Astrocyte of the spinal cord (primary cell): Measurements from ENCODE around the gene CACNA1E.

Experiments
- DNase-seq: peaks from one replicate; pipeline ENCODE4 v3.0.0; 2011; ENCODE audit warnings: low read depth, low spot score
- H3K4me3 ChIP-seq: 2 replicates; pipeline ENCODE4 v1.5.1; 2011; ENCODE audit warnings: low read depth, mild to moderate bottlenecking, low read length, moderate library complexity
- in situ Hi-C: cut with HindIII; loops from 2 replicates; pipeline ENCODE4 v1.10.0; 2017; ENCODE audit warnings: low sequenced_read_pairs
- TF ChIP-seq, protein P1 (sequence below): IDR thresholded peaks from 2 replicates; pipeline ENCODE4 v1.5.1; 2012; ENCODE audit warnings: low read depth, mild to moderate bottlenecking, low read length, inconsistent platforms

Gene CACNA1E

GRCh38 chr1:181483285-181484195 is at the start of gene CACNA1E:
Gene CACNA1E (plus strand): TSS chr1:181483517. CDS start chr1:181483745, 228 bp downstream.
- in situ Hi-C loops: no loop called here
- no peak for DNase-seq
- H3K4me3 ChIP-seq: no peak within 1 kb of the TSS
- TF ChIP-seq, protein P1, sequence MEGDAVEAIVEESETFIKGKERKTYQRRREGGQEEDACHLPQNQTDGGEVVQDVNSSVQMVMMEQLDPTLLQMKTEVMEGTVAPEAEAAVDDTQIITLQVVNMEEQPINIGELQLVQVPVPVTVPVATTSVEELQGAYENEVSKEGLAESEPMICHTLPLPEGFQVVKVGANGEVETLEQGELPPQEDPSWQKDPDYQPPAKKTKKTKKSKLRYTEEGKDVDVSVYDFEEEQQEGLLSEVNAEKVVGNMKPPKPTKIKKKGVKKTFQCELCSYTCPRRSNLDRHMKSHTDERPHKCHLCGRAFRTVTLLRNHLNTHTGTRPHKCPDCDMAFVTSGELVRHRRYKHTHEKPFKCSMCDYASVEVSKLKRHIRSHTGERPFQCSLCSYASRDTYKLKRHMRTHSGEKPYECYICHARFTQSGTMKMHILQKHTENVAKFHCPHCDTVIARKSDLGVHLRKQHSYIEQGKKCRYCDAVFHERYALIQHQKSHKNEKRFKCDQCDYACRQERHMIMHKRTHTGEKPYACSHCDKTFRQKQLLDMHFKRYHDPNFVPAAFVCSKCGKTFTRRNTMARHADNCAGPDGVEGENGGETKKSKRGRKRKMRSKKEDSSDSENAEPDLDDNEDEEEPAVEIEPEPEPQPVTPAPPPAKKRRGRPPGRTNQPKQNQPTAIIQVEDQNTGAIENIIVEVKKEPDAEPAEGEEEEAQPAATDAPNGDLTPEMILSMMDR: no peak

DNA sequence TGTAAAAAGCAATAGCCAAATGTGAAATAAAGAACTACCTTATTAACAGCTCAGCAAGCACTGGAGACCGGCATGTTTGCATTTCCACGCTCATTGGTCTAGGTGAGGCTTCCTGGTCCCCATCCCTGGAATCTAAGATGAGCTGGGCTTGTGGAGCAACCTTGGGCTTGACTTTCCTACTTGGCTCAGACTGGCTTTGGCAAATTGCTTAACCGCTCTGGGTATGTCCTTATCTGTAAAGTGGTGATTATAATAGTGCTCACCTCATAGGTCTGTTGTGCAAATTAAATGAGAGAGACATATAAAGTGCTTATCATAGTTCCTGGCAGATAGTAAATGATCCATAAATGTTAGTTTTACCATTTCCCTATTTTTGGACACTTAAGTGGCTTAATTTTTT is 49.4 kb upstream of the CACNA1E start:
- H3K4me3 ChIP-seq: no peak overlapping the region
- in situ Hi-C loops: no loop called here
- TF ChIP-seq, protein P1: no peak
- DNase-seq: no peak

DNA sequence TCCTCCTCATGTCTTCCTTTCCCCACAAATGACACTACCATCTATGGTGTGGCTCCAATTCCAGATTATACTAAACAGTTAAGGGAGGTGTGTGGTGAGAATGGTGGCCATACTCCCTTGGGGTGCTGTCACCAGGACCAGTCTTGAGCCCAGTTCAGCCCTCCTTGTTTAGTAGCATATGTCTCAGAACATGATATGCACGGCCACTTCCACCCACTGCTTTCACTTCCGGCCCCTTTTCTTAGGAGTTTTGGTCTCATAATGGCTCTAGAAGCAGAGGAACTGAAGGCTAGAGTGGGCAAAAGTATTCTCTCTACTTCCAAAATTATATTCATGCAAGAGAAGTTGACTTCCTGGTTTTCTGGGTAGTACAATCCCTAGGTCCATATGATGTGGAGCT is 45.3 kb upstream of the CACNA1E start:
- DNase-seq: no peak
- in situ Hi-C loops: no loop called here
- TF ChIP-seq, protein P1: no peak
- no peak overlapping the region for H3K4me3 ChIP-seq

DNA sequence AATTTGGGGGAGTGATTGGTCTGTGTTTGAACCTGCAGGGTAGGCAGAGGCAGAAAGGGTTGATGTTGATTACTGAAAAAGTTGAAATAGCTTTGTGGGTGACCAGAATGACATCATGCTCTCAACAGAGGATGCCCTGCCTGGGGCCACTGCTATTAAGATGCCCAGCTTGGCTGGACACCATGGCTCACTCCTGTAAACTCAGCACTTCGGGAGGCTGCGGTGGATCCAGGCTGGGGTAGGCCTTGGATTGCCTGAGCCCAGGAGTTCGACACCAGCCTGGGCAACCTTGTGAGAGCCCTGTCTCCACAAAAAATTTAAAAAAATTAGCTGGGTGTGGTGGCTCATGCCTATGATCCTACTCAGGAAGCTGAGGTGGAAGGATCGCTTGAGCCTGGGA is 42.8 kb upstream of the CACNA1E start:
- no peak overlapping the region for H3K4me3 ChIP-seq
- TF ChIP-seq, protein P1: no peak
- no peak for DNase-seq

GRCh38 chr1:181442181-181442525 is 41.2 kb upstream of the CACNA1E start:
- TF ChIP-seq, protein P1: no peak
- no peak for DNase-seq
- H3K4me3 ChIP-seq: no peak overlapping the region
- in situ Hi-C loops: no loop called here

More for the DNA sequence above, 42.8 kb upstream of the CACNA1E start:
- in situ Hi-C loops: no loop called here

GRCh38 chr1:181443231-181443853 is 40.0 kb upstream of the CACNA1E start:
- in situ Hi-C loops: no loop called here
- TF ChIP-seq, protein P1: no peak
- no peak for DNase-seq
- H3K4me3 ChIP-seq: no peak overlapping the region
